HG02943 (cell line): Measurements from ENCODE around the gene S100A16.
"Not testable (repeated sequence)": the region's sequence is repeated elsewhere in the genome, so short reads cannot be mapped to it uniquely, and the experiment has no call there.

ENCODE experiments used
- ATAC-seq: cut with Tn5 transposase; IDR thresholded peaks from one replicate; pipeline ENCODE4 v1.9.1; 2021; ENCODE audit warnings: mild to moderate bottlenecking, low read depth, moderate library complexity; ENCODE audit not compliant: unreplicated experiment

The S100A16 gene

DNA sequence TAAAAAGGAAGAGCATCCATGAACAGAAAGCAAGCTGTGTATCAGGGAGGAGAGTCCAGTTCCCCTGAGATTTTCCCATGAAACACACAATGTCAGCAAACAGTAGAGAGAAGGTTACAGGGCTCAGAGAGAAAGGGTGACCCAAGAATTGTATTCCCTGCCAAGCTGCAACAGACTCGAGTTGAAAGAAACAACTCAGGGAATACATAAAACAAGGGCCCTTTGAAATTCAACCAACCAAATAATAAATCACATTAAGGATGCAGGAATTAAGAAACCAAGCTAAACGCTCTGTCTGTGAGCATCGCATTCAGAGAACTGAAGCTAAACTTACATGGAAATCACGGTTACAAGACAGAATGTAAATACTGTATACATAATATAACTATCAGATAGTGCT, 20.2 kb downstream of the S100A16 start:
- ATAC-seq, result no peak

DNA sequence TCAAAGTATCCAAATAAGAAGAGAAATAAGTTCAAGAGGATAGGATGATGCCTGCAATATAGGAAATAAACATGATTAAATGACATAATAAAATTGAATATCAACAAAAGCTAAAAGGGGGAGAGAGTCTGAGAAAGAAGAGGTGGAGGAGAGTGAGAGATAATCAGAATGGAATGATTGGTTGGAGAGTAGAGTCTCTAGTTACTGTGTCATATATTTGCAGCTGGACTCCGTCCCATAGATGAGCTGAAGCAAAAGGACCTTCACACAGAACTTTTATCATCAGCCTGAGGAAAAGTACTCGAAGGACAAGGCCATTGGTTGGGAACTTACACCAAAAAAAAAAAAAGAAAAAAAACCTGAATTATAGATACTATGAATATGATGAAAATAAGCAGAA, 24.5 kb downstream of the S100A16 start:
- no peak for ATAC-seq

DNA sequence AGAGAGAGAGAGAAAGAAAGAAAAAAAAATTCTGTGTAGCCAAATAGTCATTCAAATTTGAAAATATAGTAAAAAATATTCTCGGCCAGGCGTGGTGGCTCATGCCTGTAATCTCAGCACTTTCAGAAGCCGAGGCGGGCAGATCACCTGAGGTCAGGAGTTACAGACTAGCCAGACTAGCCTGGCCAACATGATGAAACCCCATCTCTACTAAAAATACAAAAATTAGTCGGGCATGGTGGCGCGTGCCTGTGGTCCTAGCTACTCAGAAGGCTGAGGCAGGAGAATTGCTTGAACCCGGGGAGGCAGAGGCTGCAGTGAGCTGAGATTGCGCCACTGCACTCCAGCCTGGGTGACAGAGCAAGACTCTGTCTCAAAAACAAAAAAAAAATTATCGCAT, 24.9 kb downstream of the S100A16 start:
- ATAC-seq, result not testable (repeated sequence)

DNA sequence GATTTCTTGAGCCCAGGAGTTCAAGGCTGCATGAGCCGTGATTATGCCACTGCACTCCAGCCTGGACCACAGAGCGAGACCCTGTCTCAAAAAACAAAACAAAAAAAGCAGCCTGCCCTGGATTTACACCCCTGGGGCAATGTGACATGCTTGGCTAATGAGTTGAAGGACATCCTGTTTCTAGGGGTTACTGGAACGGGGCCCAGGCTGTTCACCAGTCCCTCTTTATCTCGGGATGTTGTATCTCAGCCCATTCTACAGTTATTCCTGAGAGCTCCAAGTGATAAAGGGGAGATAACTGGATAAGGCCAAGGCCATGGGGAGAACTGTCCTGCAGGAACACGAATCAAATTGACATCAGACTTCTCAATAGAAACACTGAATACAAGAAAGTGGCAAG, 25.6 kb downstream of the S100A16 start:
- no peak for ATAC-seq

- ATAC-seq, result no peak
Observed at GRCh38 chr1:153586347-153586746, 26.6 kb downstream of the S100A16 start.

- ATAC-seq, result no peak
Observed at GRCh38 chr1:153585006-153585405, 27.9 kb downstream of the S100A16 start.

GRCh38 chr1:153583976-153584375, 29.0 kb downstream of the S100A16 start:
- ATAC-seq, result no peak

- ATAC-seq, result not testable (repeated sequence)
Observed at GRCh38 chr1:153583514-153583913, 29.4 kb downstream of the S100A16 start.

- not testable (repeated sequence) for ATAC-seq
Observed at GRCh38 chr1:153582836-153583235, 30.1 kb downstream of the S100A16 start.

DNA sequence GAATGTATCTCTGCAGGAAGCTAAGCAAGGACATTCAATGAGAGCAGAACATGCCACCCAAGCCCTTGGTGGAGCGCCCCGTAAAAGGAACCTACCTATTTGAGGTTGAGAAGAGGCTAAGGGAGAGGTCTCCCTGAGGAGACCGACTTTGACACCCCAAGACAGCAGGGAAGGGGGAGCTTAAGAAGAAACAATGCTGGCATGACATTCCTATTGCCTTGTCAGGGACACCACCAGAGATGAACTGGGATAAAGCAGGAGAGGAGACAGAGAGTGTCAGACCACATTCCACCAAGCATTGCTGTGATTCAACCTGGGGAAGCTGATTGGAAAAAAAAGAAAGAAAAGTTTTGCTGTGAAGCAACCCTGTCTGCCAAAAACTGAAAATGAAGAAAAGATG, 34.0 kb downstream of the S100A16 start:
- ATAC-seq, result no peak

DNA sequence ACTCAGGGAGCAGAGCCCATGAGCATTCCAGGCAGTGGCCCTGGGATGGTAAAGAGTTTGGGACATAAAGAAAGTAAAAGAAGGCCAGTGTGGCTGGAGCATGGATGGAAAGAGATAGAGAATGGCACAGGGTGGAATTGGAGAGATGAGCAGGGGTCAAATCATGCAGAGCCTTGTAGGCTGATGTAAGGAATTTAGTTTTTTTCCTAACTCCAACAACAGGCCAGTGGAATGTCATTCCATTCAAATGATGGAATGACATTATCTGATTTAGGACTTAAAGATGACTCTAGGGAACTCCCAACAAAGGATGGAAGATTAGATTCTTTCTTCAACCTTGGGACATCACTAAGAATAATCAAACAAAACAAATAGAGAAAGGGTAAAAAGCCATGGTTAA, 34.4 kb downstream of the S100A16 start:
- no peak for ATAC-seq

- ATAC-seq, result no peak
Observed at GRCh38 chr1:153577624-153578051, 35.3 kb downstream of the S100A16 start.

DNA sequence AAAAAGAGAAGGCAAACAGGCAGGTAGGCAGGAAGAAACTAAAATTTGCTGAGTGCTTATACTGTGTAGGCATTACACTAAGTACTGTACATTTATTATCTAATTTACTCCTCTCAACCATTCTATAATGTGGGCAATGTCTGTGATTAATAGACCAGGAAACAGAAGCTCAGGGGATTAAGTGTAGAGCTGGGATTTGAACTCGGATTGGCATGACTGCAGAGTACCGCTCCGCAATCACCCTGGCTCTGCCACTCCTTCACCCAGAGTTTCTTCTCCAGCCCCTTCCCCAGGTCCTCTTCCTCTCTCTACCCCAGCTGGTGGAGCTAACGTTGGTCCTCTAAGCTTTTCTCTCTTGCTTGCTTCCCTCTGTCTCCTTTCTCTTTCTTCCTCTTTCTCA, 35.8 kb downstream of the S100A16 start:
- no peak for ATAC-seq

GRCh38 chr1:153575497-153575896, 37.4 kb downstream of the S100A16 start:
- ATAC-seq, result not testable (repeated sequence)

- ATAC-seq, result not testable (repeated sequence)
Observed at GRCh38 chr1:153575081-153575491, 37.9 kb downstream of the S100A16 start.

- no peak for ATAC-seq
Observed at GRCh38 chr1:153573351-153573750, 39.6 kb downstream of the S100A16 start.

DNA sequence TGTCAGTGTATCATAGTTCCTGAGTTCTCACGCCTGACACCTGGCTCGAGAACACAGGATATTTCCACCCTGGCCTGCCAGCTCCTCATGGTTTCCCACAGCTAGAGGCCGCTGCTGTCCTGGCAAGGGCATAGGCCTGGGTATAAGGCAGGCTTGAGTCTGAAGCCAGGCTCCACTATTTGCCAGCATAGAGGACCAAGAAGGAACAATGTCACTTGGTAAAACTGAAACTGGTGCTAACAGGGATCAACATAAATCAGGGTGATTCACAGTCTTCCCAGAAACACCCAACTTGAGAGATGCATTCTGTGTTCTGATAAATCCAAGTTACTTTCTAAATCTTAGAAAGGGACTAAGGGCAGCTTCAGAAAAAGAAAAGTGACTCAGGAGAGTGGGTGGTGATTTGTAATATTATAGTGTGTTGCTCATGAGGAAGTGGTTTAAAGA, 40.3 kb downstream of the S100A16 start:
- no peak for ATAC-seq

DNA sequence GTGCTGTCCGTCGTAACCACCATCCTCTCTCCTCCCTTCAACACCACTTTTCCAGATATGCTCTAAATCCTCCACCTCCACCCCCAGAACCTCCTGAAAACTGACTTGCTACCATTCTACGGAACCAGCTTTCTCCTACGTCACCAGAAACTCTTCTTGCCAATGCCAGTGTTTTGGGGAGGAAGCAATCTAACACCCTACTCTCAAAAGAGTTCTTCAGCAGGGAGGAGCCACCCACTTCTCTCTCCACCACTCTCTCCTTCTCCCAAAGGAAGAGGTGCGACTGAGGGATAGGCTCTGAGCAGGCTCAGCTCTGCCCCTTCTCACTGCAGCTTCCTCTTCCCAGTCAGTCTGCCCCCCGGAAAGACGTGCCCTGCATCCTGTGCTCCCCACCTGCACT, 41.2 kb downstream of the S100A16 start:
- ATAC-seq, result no peak

DNA sequence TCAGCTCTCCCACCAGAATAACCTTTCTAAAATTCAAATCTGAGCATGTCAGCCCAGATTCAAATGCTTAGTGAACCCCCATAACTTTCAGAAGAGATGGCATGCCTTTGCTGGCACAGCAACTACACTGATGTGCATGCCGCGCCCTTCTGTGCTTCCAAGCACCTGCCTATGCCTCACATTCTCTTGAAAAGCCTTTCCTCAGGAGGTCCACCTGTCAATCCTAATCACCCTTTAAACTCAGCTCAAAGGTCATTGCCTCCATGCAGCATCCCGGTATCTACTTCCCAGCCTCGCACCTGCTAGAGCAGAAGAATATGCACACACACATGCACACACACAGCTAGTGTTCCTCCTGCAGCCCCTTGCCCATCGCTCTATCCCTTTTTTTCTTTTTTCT, 42.1 kb downstream of the S100A16 start:
- no peak for ATAC-seq

DNA sequence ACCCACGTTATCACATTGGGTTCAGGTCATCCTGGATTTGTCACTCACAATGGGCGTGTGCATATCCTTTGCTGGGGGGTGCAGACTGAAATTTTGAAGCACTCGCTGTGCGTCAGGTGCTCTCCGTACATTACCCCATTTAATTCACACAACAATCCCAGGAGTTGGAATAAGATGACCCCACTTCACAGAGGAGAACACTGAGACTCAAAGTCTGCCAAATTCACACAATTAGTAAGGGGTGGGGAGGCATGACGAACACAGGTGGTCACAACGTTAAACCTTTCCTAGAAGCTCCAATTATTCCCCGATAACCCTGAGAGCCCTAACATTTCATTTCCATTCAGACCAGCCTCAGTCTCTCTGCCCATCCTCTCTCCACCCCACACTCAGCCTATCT, 43.5 kb downstream of the S100A16 start:
- no peak for ATAC-seq

DNA sequence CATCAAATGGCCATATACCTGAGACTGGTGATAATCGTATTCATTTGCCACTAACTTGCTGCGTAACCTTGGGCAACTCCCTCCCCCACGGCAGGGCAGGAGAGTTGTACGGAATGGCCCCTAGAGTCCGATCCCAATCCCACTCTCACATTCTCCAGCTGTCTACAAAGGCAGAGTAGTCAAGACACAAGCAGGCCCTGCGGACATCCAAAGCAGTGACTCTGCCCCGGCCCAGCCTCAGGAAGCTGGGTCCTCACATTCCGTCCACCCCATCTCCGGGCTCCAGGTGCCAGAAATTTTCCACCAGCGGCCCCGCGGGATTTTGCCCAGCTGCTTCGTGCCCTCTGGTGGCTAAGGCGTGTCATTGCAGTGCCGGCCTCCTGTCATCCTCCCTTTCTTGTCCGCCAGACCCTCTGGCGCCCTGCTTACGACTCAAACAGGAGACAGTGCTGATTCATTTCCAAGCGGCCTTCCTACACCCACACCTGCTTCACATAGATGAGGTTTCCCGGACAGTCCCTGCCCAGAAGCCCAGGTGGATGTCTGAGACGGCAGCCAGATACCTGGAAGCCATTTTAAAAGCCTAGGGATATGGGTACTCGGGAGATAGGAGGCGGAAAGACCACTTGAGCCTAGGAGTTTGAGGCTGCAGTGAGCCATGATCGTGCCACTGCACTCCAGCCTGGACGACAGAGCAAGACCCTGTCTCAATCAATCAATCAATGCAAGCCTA, 44.4 kb downstream of the S100A16 start:
- no peak for ATAC-seq

- ATAC-seq, result no peak
Observed at GRCh38 chr1:153567621-153568366, 45.1 kb downstream of the S100A16 start.
